HCT116 (cell line): ENCODE data around the gene FOXO6.

Experiments
- EZH2 ChIP-seq: fragments of 200-600 bp; sonication (generic); IDR thresholded peaks from 2 replicates; pipeline ENCODE4 v1.6.1; 2017; ENCODE audit warnings: antibody characterized with exemption, mixed run types
- POLR2AphosphoS5 ChIP-seq: IDR thresholded peaks from 2 replicates; pipeline ENCODE4 v1.6.1; 2011; ENCODE audit warnings: mild to moderate bottlenecking, low read depth, low read length, moderate library complexity
- SP1 ChIP-seq: IDR thresholded peaks from 2 replicates; pipeline ENCODE4 v1.6.1; 2012; ENCODE audit warnings: low read depth
- TF ChIP-seq, protein P1 (sequence below), 3 experiments: fragments of 200-600 bp in 1 of 3; sonication (generic) in 1 of 3; IDR thresholded peaks in 2 of 3; conservative IDR thresholded peaks in 1 of 3; 2 replicates each; pipeline ENCODE4 v1.5.1; 2012 to 2017; ENCODE audit warnings: low read depth in 2 of 3, low read length in 2 of 3, antibody characterized with exemption in 1 of 3, borderline replicate concordance in 1 of 3, control low read depth in 1 of 3, mild to moderate bottlenecking in 1 of 3, mixed read lengths in 1 of 3, mixed run types in 1 of 3, moderate library complexity in 1 of 3; ENCODE audit not compliant: insufficient read depth in 1 of 3

DNA sequence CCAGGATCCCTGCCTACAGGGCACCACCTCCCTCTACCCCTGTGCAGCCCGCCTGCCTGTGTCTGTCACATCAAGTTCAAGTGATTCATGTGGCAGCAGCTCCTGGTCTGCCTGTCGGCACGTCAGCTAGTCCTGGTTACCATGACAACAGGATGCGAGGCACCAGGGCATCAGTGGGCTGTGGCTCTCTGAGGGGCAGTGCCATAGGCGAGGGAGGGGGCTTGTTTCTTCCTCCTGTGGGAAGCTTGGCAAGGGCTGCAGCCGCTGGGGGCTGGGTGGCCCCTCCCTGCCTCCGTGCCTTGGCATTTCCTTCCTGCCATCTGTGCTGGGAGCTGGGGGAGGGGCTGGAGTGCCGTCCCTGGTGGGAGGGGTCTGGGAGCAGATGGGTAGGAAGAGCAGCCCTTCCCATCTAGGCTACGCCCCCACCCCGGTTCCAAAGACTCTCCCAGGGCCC lies 43.1 kb downstream of the FOXO6 start:
- TF ChIP-seq, protein P1, sequence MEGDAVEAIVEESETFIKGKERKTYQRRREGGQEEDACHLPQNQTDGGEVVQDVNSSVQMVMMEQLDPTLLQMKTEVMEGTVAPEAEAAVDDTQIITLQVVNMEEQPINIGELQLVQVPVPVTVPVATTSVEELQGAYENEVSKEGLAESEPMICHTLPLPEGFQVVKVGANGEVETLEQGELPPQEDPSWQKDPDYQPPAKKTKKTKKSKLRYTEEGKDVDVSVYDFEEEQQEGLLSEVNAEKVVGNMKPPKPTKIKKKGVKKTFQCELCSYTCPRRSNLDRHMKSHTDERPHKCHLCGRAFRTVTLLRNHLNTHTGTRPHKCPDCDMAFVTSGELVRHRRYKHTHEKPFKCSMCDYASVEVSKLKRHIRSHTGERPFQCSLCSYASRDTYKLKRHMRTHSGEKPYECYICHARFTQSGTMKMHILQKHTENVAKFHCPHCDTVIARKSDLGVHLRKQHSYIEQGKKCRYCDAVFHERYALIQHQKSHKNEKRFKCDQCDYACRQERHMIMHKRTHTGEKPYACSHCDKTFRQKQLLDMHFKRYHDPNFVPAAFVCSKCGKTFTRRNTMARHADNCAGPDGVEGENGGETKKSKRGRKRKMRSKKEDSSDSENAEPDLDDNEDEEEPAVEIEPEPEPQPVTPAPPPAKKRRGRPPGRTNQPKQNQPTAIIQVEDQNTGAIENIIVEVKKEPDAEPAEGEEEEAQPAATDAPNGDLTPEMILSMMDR (IDR thresholded peaks at IDR 0.05 in 2 of 3, conservative IDR thresholded peaks at IDR 0.05 in 1 of 3; ENCODE audit: borderline replicate concordance in 1 of 3, insufficient read depth in 1 of 3, low read depth in 2 of 3, low read length in 2 of 3), result no peak
- TF ChIP-seq EZH2 (no peak), SP1 (no peak), POLR2AphosphoS5 (no peak)
